Mesothelial cell of epicardium (in vitro differentiated cells): ENCODE results near the gene DSE. TPM values are rescaled to one million over a fixed set of nuclear protein-coding genes. Genes with fewer than 3 reads are reported as not detected.

Experiments used
- DNase-seq, 2 experiments: peaks; one replicate each; pipeline ENCODE4 v3.0.0; 2021; ENCODE audit warnings: low spot score in 2 of 2; ENCODE audit not compliant: unreplicated experiment in 2 of 2
- H3K27ac Mint-ChIP-seq: 2 replicates; pipeline ENCODE4 v1.8.0; 2021; ENCODE audit warnings: mixed read lengths
- H3K27me3 Mint-ChIP-seq: 2 replicates; pipeline ENCODE4 v1.8.0; 2021; ENCODE audit warnings: low read depth, mixed read lengths
- H3K36me3 Mint-ChIP-seq: 2 replicates; pipeline ENCODE4 v1.8.0; 2021; ENCODE audit warnings: mixed read lengths
- H3K4me1 Mint-ChIP-seq: 2 replicates; pipeline ENCODE4 v1.8.0; 2021; ENCODE audit warnings: mixed read lengths
- H3K4me3 Mint-ChIP-seq: 2 replicates; pipeline ENCODE4 v1.8.0; 2021; ENCODE audit warnings: mild to moderate bottlenecking, moderate library complexity, mixed read lengths
- H3K9me3 Mint-ChIP-seq: 2 replicates; pipeline ENCODE4 v1.8.0; 2021; ENCODE audit warnings: mixed read lengths
- CTCF ChIP-seq: fragments of 200-600 bp; sonication (generic); IDR thresholded peaks from one replicate; pipeline ENCODE4 v1.5.0; 2021; ENCODE audit warnings: antibody characterized with exemption; ENCODE audit not compliant: unreplicated experiment
- total RNA-seq: library from RNA; stranded (reverse); gene quantifications from 3 replicates; pipeline ENCODE4 v1.2.1, GENCODE V29; 2021

DSE gene
- total RNA-seq, 1 donor from 2014 or later: 70.7 TPM

GRCh38 chr6:116458264-116458663 lies 87.5 kb downstream of the DSE start:
- H3K27me3 Mint-ChIP-seq: peaks cover 26% of the 10 kb centered on the region
- no peaks in the 10 kb centered on the region for H3K36me3 Mint-ChIP-seq
- no peak for TF ChIP-seq CTCF
- H3K4me3 Mint-ChIP-seq: no peak overlapping the region
- no peak for DNase-seq
- no peak overlapping the region for H3K27ac Mint-ChIP-seq
- no peaks in the 10 kb centered on the region for H3K9me3 Mint-ChIP-seq
- H3K4me1 Mint-ChIP-seq: peaks cover 11% of the 10 kb centered on the region

- no peak overlapping the region for H3K4me3 Mint-ChIP-seq
- H3K27me3 Mint-ChIP-seq: peaks cover 37% of the 10 kb centered on the region
- no peaks in the 10 kb centered on the region for H3K36me3 Mint-ChIP-seq
- H3K4me1 Mint-ChIP-seq: peaks cover 11% of the 10 kb centered on the region
- TF ChIP-seq CTCF: no peak
- H3K27ac Mint-ChIP-seq: no peak overlapping the region
- DNase-seq: no peak
- H3K9me3 Mint-ChIP-seq: no peaks in the 10 kb centered on the region
These were observed 89.2 kb downstream of the DSE start for GRCh38 chr6:116459927-116460326.

- no peak for TF ChIP-seq CTCF
- Mint-ChIP-seq H3K4me1 (peaks cover 11% of the 10 kb centered on the region), H3K4me3 (peak within 1 kb of the TSS; percentile 54), H3K9me3 (no peaks in the 10 kb centered on the region), H3K27ac (peak within 1 kb of the TSS; percentile 23), H3K36me3 (no peaks in the 10 kb centered on the region), H3K27me3 (peaks cover 41% of the 10 kb centered on the region)
- DNase-seq: no peak
These were observed 90.7 kb downstream of the DSE start, which contains the start of gene CALHM6 for GRCh38 chr6:116461331-116461931. Gene CALHM6, plus strand, starts transcription at chr6:116461375. Its CDS starts 555 bp downstream, at chr6:116461930.

- TF ChIP-seq CTCF: no peak
- DNase-seq: peak; percentile 41 to 65
- Mint-ChIP-seq H3K4me3 (peak overlapping the region; percentile 54), H3K36me3 (no peaks in the 10 kb centered on the region), H3K27me3 (peaks cover 41% of the 10 kb centered on the region), H3K9me3 (no peaks in the 10 kb centered on the region), H3K4me1 (peaks cover 14% of the 10 kb centered on the region), H3K27ac (peak overlapping the region; percentile 41)
These were observed 91.5 kb downstream of the DSE start for GRCh38 chr6:116461932-116462885.

GRCh38 chr6:116463301-116463700 lies 92.6 kb downstream of the DSE start:
- Mint-ChIP-seq H3K27me3 (peaks cover 41% of the 10 kb centered on the region), H3K27ac (no peak overlapping the region), H3K4me1 (peaks cover 15% of the 10 kb centered on the region), H3K9me3 (no peaks in the 10 kb centered on the region), H3K36me3 (no peaks in the 10 kb centered on the region), H3K4me3 (no peak overlapping the region)
- DNase-seq: no peak
- no peak for TF ChIP-seq CTCF
